Epithelial cell of esophagus (primary cell): ENCODE results near the gene KAZN.

Source experiments
- DNase-seq: peaks from one replicate; pipeline ENCODE4 v3.0.0; 2010; ENCODE audit warnings: low read depth
- H3K4me3 ChIP-seq: 2 replicates; pipeline ENCODE4 v1.5.1; 2011; ENCODE audit warnings: mild to moderate bottlenecking, low read length, control low read depth
- TF ChIP-seq, protein P1 (sequence below): IDR thresholded peaks from 2 replicates; pipeline ENCODE4 v1.5.1; 2011; ENCODE audit warnings: low read depth, mild to moderate bottlenecking, low read length, control low read depth, inconsistent platforms; ENCODE audit not compliant: insufficient read depth; ENCODE audit errors: missing control alignments

The KAZN gene

DNA sequence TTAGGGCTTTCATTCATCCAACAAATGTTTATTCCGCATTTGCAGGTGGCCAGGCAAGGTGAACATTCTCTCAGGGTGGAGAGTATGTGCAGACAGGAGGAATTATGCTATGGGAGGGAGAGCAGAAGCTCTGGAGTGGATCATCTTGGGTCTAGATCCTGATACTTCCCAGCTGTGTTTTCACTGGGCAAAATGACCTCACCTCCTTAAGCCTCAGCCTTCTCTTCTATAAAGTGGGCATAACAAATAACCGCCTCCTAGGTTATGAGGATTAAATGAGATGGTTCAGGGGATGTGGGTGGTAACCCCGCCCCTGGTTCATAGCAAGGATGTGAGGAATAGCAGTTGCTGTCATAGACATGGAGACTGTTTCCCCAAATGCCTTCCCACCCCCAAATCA, 553.4 kb downstream of the KAZN start:
- H3K4me3 ChIP-seq: no peak overlapping the region
- TF ChIP-seq, protein P1, sequence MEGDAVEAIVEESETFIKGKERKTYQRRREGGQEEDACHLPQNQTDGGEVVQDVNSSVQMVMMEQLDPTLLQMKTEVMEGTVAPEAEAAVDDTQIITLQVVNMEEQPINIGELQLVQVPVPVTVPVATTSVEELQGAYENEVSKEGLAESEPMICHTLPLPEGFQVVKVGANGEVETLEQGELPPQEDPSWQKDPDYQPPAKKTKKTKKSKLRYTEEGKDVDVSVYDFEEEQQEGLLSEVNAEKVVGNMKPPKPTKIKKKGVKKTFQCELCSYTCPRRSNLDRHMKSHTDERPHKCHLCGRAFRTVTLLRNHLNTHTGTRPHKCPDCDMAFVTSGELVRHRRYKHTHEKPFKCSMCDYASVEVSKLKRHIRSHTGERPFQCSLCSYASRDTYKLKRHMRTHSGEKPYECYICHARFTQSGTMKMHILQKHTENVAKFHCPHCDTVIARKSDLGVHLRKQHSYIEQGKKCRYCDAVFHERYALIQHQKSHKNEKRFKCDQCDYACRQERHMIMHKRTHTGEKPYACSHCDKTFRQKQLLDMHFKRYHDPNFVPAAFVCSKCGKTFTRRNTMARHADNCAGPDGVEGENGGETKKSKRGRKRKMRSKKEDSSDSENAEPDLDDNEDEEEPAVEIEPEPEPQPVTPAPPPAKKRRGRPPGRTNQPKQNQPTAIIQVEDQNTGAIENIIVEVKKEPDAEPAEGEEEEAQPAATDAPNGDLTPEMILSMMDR: no peak
- DNase-seq: no peak

DNA sequence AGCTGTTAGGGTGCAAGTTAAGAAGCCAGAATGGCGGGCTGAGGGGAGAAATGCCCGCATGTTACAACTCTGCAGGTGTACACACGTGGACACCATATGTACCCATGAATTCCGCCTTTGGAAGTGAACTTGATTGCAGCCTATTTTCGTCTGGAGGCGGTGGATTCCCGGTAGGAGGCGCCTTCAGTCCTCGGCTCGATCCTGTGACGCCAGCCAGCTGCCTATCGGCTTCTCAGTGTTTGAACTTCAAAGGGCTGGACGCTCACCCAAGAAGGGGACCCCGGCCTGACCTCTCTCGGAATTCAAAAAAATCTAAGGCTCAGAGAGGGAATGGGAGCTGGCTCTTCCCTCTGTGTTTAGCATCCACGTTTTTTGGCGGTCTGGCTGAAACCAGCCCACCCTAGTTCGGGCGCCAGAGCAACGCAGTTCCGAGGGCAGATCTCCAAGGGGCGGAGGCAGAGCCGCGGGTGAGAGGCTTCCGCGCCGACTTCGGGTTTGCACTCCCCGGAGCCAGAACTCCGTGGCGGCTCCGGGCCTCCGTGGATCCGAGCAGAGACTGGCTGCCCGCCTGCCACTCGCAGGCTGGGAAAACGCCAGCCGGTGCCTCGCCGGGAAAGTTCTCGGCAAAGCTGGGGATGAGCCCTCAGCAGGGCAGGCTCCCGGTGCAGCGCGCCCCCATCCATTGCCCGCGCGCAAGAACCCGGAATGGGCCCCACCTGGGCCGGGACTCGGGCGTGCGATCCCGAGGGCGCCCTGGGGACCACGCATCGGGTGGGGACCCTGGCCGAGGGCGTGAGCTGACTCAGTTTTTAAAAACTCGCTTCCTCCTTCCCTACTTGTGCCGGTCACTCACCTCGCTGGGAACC, 554.1 kb downstream of the KAZN start:
- TF ChIP-seq, protein P1: peak; percentile 79
- H3K4me3 ChIP-seq: peak overlapping the region; percentile 66
- DNase-seq: peak; percentile 94

DNA sequence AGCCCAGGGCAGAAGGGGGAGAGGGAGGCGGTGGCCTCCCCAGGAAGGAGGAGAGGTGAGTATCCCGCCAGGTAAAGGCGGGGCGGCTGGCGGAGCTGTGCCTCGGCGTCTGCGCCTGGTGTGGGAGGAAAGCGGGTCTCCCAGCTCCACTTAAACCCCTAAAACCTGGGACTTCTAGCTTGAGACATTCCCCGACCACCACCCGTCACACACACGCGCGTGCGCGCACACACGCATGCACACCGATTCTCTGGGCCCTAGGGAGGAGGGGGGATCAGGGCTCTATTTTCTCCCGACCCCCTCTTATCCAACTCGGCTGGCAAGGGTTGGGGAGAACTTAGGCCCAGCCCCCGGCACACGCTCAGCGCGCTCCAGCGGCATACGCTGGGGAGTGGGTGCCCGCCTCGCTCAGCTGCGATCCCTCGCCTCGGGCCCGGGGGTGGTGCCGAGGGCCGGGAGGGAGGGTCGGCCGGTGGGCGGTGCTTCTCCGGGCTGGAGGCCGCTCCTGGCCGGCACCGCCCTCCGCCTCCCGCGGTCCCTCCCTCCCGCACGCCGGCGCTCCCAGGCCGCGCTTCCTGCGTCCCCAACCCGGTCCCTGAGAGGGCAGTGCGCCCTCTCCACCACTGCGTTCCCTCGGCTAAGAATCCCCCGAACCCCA, 554.8 kb downstream of the KAZN start, which contains the start of gene TMEM51:
Gene TMEM51, plus strand, starts transcription at position 564 of the 658 bp plus-strand sequence. CDS start 61,341 bp downstream, outside the sequence.
- peak; percentile 88 for DNase-seq
- H3K4me3 ChIP-seq: peak within 1 kb of the TSS; percentile 66
- TF ChIP-seq, protein P1: no peak

DNA sequence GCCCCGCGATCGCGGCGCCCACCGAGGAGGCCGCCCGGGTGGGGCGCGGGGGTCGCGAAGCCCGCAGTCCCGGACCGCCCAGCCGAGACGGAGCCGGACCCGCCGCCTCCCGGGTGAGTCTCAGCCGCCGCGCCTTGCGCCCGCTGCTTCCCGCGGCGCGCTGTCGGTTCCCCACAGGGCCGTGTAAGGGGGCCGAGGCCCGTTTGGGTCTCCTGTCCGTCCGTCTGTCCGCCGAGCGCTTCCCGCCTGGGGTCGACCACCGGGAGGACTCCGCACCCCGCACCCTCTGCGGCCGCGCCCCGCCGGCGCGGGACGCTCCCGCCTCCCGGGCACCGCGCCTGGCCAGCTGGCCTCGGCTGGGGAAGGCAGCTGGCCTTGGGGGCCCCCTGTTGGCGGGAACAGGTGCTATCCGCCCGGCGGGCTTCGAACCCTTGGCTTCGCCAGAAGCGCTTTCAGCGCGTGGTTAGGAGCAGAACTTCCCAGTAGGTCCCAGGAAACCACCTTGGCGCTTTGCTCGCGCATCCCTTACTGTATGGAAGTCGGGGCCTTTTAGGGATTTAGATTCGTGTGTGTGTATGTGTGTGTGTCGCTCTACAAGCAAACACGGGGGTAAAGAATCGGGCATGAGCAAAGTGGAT, 555.5 kb downstream of the KAZN start:
- TF ChIP-seq, protein P1: peak; percentile 53

DNA sequence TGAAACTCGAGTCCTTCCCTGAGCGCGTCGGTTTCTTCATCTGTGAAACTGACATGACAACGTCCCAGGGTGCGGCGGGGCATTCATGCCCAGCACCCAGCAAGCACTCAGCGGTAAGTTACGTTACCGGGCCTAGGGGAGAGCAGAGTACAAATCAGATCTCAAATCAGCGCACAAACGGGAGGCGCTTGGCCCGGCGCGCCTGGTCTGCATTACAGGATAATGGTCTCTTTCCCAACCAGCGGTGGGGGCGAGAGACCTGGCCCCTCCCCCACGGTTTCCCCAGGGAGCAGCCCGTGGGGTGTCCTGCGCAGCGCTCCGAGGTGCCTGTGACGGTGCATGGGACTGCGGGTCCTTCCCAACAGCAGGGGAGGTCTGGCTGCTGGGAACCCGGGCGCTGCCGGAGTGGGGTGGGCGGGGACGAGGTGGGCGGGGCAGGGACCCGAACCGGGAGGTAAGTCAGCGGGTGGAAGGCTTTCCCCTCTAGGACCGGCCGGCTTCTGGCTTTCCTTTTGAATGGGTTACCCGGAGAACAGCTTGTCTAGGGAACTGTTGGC, 556.1 kb downstream of the KAZN start:
- peak overlapping the region; percentile 66 for H3K4me3 ChIP-seq
- TF ChIP-seq, protein P1: no peak
- peak; percentile 56 for DNase-seq

More for the DNA sequence above, 555.5 kb downstream of the KAZN start:
- peak overlapping the region; percentile 66 for H3K4me3 ChIP-seq
- DNase-seq: peak; percentile 68

DNA sequence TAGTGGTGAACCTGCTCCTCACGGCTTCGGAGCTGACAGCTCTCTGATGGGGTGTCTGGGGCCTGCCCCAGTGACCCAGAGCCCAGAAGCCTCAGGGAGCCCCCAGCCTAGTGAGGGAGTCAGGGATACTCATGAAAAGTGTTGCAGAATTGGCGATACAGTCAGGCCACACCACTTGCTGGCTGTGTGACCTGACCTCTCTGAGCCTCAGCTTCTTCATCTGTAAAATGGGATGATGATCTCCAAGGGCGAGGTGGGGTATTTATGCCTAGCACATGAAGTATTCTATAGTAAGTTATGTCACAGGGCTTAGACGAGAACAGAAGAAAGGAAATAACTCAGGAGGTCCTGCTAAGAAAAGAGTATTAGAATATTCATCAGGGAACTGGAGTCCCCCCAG, 556.7 kb downstream of the KAZN start:
- TF ChIP-seq, protein P1: no peak
- no peak for DNase-seq
- H3K4me3 ChIP-seq: no peak overlapping the region
